ENCODE measurements around the gene NAT16.
"Not testable (repeated sequence)": the region's sequence is repeated elsewhere in the genome, so short reads cannot be mapped to it uniquely, and the experiment has no call there.

NAT16 gene

GRCh38 chr7:101201695-101202602 lies 21.9 kb upstream of the NAT16 start:
- DNase-seq: peak in 1 of 2 donors; percentile 16

- DNase-seq: no peak
Measured at GRCh38 chr7:101200862-101201599, 20.9 kb upstream of the NAT16 start, which contains the start of gene MOGAT3. Gene MOGAT3, minus strand, starts transcription at chr7:101201036. Its CDS starts 182 bp downstream, at chr7:101200854.

- DNase-seq: no peak
Measured at GRCh38 chr7:101200504-101200861, 20.4 kb upstream of the NAT16 start.

- not testable (repeated sequence) for DNase-seq
Measured at GRCh38 chr7:101199522-101199921, 19.4 kb upstream of the NAT16 start.

- DNase-seq: no peak
Measured at GRCh38 chr7:101198476-101198875, 18.4 kb upstream of the NAT16 start.

- DNase-seq: no peak
Measured at GRCh38 chr7:101197991-101198390, 17.9 kb upstream of the NAT16 start.

GRCh38 chr7:101195884-101196283 lies 15.8 kb upstream of the NAT16 start:
- DNase-seq: no peak

GRCh38 chr7:101189109-101189508 lies 9.0 kb upstream of the NAT16 start:
- DNase-seq: no peak

- DNase-seq: no peak
Measured at GRCh38 chr7:101186844-101187428, 6.8 kb upstream of the NAT16 start.

- DNase-seq: no peak
Measured at GRCh38 chr7:101186194-101186593, 6.1 kb upstream of the NAT16 start.

GRCh38 chr7:101185258-101185839 lies 5.3 kb upstream of the NAT16 start:
- no peak for DNase-seq

GRCh38 chr7:101179713-101180112 lies 380 bp downstream of the NAT16 start:
- DNase-seq: no peak

- no peak for DNase-seq
Measured at GRCh38 chr7:101179117-101179516, 976 bp downstream of the NAT16 start.

GRCh38 chr7:101177644-101178043 lies 2.4 kb downstream of the NAT16 start:
- DNase-seq: no peak

- no peak for DNase-seq
Measured at GRCh38 chr7:101175664-101176063, 4.4 kb downstream of the NAT16 start.

- DNase-seq: no peak
Measured at GRCh38 chr7:101174322-101174854, 5.7 kb downstream of the NAT16 start.

- peak; percentile 65 to 77 for DNase-seq
Measured at GRCh38 chr7:101173752-101174244, 6.3 kb downstream of the NAT16 start.

- no peak for DNase-seq
Measured at GRCh38 chr7:101172854-101173751, 7.0 kb downstream of the NAT16 start.

GRCh38 chr7:101172005-101172853 lies 7.9 kb downstream of the NAT16 start:
- DNase-seq: peak in 1 of 2 donors; percentile 42

- no peak for DNase-seq
Measured at GRCh38 chr7:101171442-101171837, 8.7 kb downstream of the NAT16 start.
